Measurements from ENCODE around the gene SAMHD1.
"Not testable (repeated sequence)": the region's sequence is repeated elsewhere in the genome, so short reads cannot be mapped to it uniquely, and the experiment has no call there.

SAMHD1 gene

GRCh38 chr20:36848677-36849076 is 102.8 kb downstream of the SAMHD1 start:
- no peak for TF ChIP-seq CTCF (IDR thresholded peaks at IDR 0.05; ENCODE audit: borderline replicate concordance, insufficient read depth, low read depth, low read length)
- no peak overlapping the region for H3K4me3 ChIP-seq (ENCODE audit: low read depth, low read length)

- no peak overlapping the region for H3K4me3 ChIP-seq (ENCODE audit: low read depth, low read length)
- no peak for TF ChIP-seq CTCF (IDR thresholded peaks at IDR 0.05; ENCODE audit: borderline replicate concordance, insufficient read depth, low read depth, low read length)
These were observed 103.3 kb downstream of the SAMHD1 start for GRCh38 chr20:36848078-36848660.

- H3K4me3 ChIP-seq (ENCODE audit: low read depth, low read length), result no peak overlapping the region
- TF ChIP-seq CTCF (IDR thresholded peaks at IDR 0.05; ENCODE audit: borderline replicate concordance, insufficient read depth, low read depth, low read length), result no peak
These were observed 103.8 kb downstream of the SAMHD1 start for GRCh38 chr20:36847710-36848040.

- H3K4me3 ChIP-seq (ENCODE audit: low read depth, low read length), result no peak overlapping the region
- no peak for TF ChIP-seq CTCF (IDR thresholded peaks at IDR 0.05; ENCODE audit: borderline replicate concordance, insufficient read depth, low read depth, low read length)
These were observed 104.3 kb downstream of the SAMHD1 start for GRCh38 chr20:36847009-36847709.

- TF ChIP-seq CTCF (IDR thresholded peaks at IDR 0.05; ENCODE audit: borderline replicate concordance, insufficient read depth, low read depth, low read length), result no peak
- no peak overlapping the region for H3K4me3 ChIP-seq (ENCODE audit: low read depth, low read length)
These were observed 106.1 kb downstream of the SAMHD1 start for GRCh38 chr20:36845288-36845971.

- H3K4me3 ChIP-seq (ENCODE audit: low read depth, low read length), result not testable (repeated sequence)
These were observed 110.5 kb downstream of the SAMHD1 start for GRCh38 chr20:36841030-36841429.
